ENCODE measurements around the gene PLA1A. TPM values are rescaled to one million over a fixed set of nuclear protein-coding genes. Genes with fewer than 3 reads are reported as not detected.
A peak's percentile ranks its signal among the peaks of the same experiment; 100 is the strongest.
"Not testable (repeated sequence)": the region's sequence is repeated elsewhere in the genome, so short reads cannot be mapped to it uniquely, and the experiment has no call there.

PLA1A gene
- total and polyA plus RNA-seq, 11 donors, result 0.58 to 23.8 (median 1.8) TPM

DNA sequence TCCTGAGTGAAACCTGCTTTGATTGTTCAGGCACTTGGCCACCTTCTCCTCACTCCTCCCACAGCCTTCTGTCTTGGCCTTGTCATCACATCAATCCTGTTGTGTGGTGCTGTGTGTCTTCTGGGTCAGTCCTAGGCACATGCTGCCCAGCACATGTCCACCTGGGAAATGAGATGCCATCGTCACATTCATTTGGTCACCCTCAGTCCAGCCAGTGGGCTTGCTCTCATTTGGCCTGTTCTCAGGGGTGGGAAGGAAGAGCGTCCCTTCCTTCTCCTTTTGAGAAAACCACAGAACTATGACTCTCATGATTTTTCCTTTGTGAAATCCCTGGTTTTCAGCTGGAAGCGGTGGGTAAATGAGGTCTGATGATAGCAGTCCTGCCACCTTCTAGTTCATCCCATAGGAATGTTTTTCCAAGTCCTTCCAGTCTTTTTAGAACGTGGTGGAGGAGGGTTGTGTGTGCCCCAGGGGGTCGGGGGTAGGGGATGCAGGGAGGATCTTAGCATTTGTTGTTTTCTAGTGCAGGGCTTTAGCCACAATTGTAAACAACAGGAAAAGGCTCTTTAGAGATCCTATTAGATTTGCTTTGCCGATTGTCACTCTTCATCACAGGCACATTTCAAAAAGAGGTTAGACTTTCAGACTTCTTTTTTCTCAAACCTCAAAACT, 8.4 kb upstream of the PLA1A start:
- TF ChIP-seq POLR2A (IDR thresholded peaks at IDR 0.05), result no peak
- TF ChIP-seq CTCF (IDR thresholded peaks at IDR 0.05), result no peak
- Histone ChIP-seq H3K9me3 (no peaks in the 10 kb centered on the region), H3K27me3 (no peaks in the 10 kb centered on the region), H3K4me1 (peaks cover 0 to 51% (median 0%) of the 10 kb centered on the region in 12 donors), H3K36me3 (peaks cover 0 to 42% (median 9%) of the 10 kb centered on the region in 9 donors), H3K4me3 (no peak overlapping the region), H3K27ac (peak overlapping the region in 1 of 12 donors; percentile 86)
- 74 to 77% (median 75%) methylated on average over 6 of the region's 6 CpGs for WGBS, 4 donors
- intact Hi-C loops (cut with DNase I), result no loop called here
- ATAC-seq (peak in 3 of 4 donors; percentile 21 to 61 (median 40)), DNase-seq (no peak)

DNA sequence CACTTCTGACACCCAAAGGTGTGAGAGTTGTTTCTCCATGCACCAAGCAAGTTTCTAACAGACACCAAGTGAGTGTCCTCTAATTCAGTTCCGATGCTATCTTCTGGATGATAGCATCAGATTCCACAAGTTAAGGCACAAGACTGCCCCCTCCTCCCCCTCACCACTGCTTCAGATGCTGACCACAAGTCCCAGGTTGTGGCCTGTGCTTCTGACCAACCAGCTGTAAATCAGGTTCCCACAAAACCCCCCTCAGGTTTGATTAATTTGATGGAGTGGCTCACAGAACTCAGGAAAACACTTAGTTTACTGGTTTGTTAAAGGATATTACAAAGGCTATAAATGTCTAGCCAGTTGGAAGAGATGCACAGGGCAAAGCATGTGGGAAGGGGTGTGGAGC, 7.0 kb upstream of the PLA1A start:
- Histone ChIP-seq H3K27ac (no peak overlapping the region), H3K4me1 (peaks cover 0 to 48% (median 6%) of the 10 kb centered on the region in 12 donors), H3K4me3 (no peak overlapping the region), H3K27me3 (no peaks in the 10 kb centered on the region), H3K9me3 (no peaks in the 10 kb centered on the region), H3K36me3 (peaks cover 0 to 42% (median 9%) of the 10 kb centered on the region in 9 donors)
- intact Hi-C loops (cut with DNase I), result no loop called here
- ATAC-seq (no peak), DNase-seq (no peak)
- TF ChIP-seq POLR2A (IDR thresholded peaks at IDR 0.05) (no peak), CTCF (IDR thresholded peaks at IDR 0.05) (no peak)
- WGBS, 4 donors, result 93 to 97% (median 95%) methylated on average over 1 of the region's 1 CpG

GRCh38 chr3:119592861-119593260, 4.8 kb upstream of the PLA1A start:
- peaks cover 0 to 20% (median 0%) of the 10 kb centered on the region in 9 donors for H3K36me3 ChIP-seq
- peaks cover 0 to 48% (median 24%) of the 10 kb centered on the region in 12 donors for H3K4me1 ChIP-seq
- H3K9me3 ChIP-seq, result no peaks in the 10 kb centered on the region
- ATAC-seq, result no peak
- intact Hi-C loops (cut with DNase I), result no loop called here
- H3K27me3 ChIP-seq, result no peaks in the 10 kb centered on the region
- H3K4me3 ChIP-seq, result no peak overlapping the region
- no peak overlapping the region for H3K27ac ChIP-seq
- WGBS, 4 donors, result 69 to 83% (median 74%) methylated on average over 1 of the region's 1 CpG
- TF ChIP-seq CTCF (IDR thresholded peaks at IDR 0.05), result no peak
- TF ChIP-seq POLR2A (IDR thresholded peaks at IDR 0.05), result no peak
- DNase-seq, result no peak

DNA sequence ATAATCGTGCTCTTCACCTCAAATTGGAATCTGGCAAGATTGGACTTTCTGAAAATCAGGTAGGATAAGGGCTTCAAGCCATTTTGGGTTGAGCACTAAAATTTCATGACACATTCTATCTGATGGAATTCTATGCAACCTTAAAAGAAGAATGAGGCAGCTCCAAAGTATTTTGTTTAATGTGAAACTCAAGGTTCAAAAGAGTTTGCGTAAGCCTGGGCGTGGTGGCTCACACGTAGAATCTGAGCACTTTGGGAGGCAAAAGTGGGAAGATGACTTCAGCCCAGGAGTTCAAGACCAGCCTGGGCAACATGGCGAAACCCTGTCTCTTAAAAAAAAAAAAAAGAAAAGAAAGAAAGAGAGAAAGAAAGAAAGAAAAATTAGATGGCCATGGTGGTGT, 3.6 kb upstream of the PLA1A start:
- Histone ChIP-seq H3K27ac (no peak overlapping the region), H3K9me3 (no peaks in the 10 kb centered on the region), H3K4me3 (no peak overlapping the region), H3K4me1 (peaks cover 3 to 45% (median 35%) of the 10 kb centered on the region in 12 donors), H3K27me3 (no peaks in the 10 kb centered on the region), H3K36me3 (peaks cover 0 to 9% (median 0%) of the 10 kb centered on the region in 9 donors)
- intact Hi-C loops (cut with DNase I), result loop anchor here in 2 of 10 donors (2.0 kb wide), 1 partner anchor 13 kb away; no protein-coding TSS in a partner anchor
- no peak for ATAC-seq
- 86 to 97% (median 88%) methylated on average over 5 of the region's 5 CpGs for WGBS, 4 donors
- no peak for DNase-seq
- TF ChIP-seq POLR2A (IDR thresholded peaks at IDR 0.05), result no peak
- no peak for TF ChIP-seq CTCF (IDR thresholded peaks at IDR 0.05)

GRCh38 chr3:119594929-119595328, 2.8 kb upstream of the PLA1A start:
- intact Hi-C loops (cut with DNase I), result loop anchor here in 4 of 10 donors (2.0 to 5.0 kb wide), 3 partner anchors 14 to 82 kb away; partner anchors contain the start of gene COX17 (in 2 of the 4)
- peaks cover 3 to 45% (median 41%) of the 10 kb centered on the region in 12 donors for H3K4me1 ChIP-seq
- ATAC-seq, H3K27me3 ChIP-seq, H3K27ac ChIP-seq, DNase-seq, H3K9me3 ChIP-seq, H3K36me3 ChIP-seq, H3K4me3 ChIP-seq: not testable (repeated sequence)
- 95 to 100% (median 98%) methylated on average over 1 of the region's 1 CpG for WGBS, 4 donors
